IMR-90 (cell line): ENCODE data around the gene LUZP2. TPM values are rescaled to one million over a fixed set of nuclear protein-coding genes. Genes with fewer than 3 reads are reported as not detected.

Source experiments
- ATAC-seq: fragments of 200-7000 bp; cut with Tn5 transposase; 2 replicates; pipeline ENCODE4 v1.9.1; 2020; ENCODE audit warnings: low read depth, mild to moderate bottlenecking, moderate library complexity
- BruUV-seq: library from RNA; stranded (reverse); fragments of 400-500 nt; replicated peaks from 2 replicates; lab custom pipeline; 2021; lab: Mats Ljungman, UMichigan
- CTCF ChIA-PET: fragments of 300-600 bp; formaldehyde crosslinking; extraction: SDS; loops from one replicate; lab custom pipeline; 2021; ENCODE audit warnings: antibody characterized with exemption; lab: Yijun Ruan, JAX
- POLR2A ChIA-PET: fragments of 300-600 bp; sonication (Branson Sonifier 250); formaldehyde crosslinking; loops from one replicate; lab custom pipeline; 2022; ENCODE audit warnings: antibody characterized with exemption; ENCODE audit not compliant: unreplicated experiment; lab: Charles Lee
- DNase-seq: peaks from one replicate; pipeline ENCODE4 v3.0.0; 2013
- H2AFZ ChIP-seq: replicated peaks from 2 replicates; pipeline ENCODE3; 2013; ENCODE audit warnings: low read length, mild to moderate bottlenecking; ENCODE audit not compliant: poor library complexity
- H2AK5ac ChIP-seq: 2 replicates; pipeline ENCODE4 v1.6.1; 2013; ENCODE audit warnings: low read depth, low read length, inconsistent platforms
- H2AK9ac ChIP-seq: replicated peaks from 2 replicates; pipeline ENCODE3; 2013; ENCODE audit warnings: mild to moderate bottlenecking, low read depth, low read length, moderate library complexity; ENCODE audit not compliant: poor library complexity
- H2BK120ac ChIP-seq: 2 replicates; pipeline ENCODE4 v1.6.1; 2013; ENCODE audit warnings: low read depth, low read length, inconsistent platforms
- H2BK15ac ChIP-seq: 3 replicates; pipeline ENCODE4 v1.6.1; 2013; ENCODE audit warnings: low read depth, low read length, inconsistent platforms
- H2BK20ac ChIP-seq: 2 replicates; pipeline ENCODE4 v1.6.1; 2013; ENCODE audit warnings: low read depth, mild to moderate bottlenecking, inconsistent platforms, low read length, moderate library complexity
- H2BK5ac ChIP-seq: 2 replicates; pipeline ENCODE4 v1.6.1; 2013; ENCODE audit warnings: mild to moderate bottlenecking, low read depth, low read length, inconsistent platforms; ENCODE audit not compliant: poor library complexity, severe bottlenecking
- H3K14ac ChIP-seq: replicated peaks from 2 replicates; pipeline ENCODE4 v1.6.1; 2013; ENCODE audit warnings: low read depth, low read length, inconsistent platforms
- H3K18ac ChIP-seq: 2 replicates; pipeline ENCODE4 v1.6.1; 2013; ENCODE audit warnings: low read depth, low read length, control low read depth
- H3K23ac ChIP-seq: 2 replicates; pipeline ENCODE4 v1.6.1; 2013; ENCODE audit warnings: low read depth, low read length, inconsistent platforms
- H3K27ac ChIP-seq: 2 replicates; pipeline ENCODE4 v1.5.1; 2013; ENCODE audit warnings: mild to moderate bottlenecking, control low read depth, low read length; ENCODE audit not compliant: insufficient read depth
- H3K27me3 ChIP-seq: 2 replicates; pipeline ENCODE4 v1.6.1; 2013; ENCODE audit warnings: low read length; ENCODE audit not compliant: control insufficient read depth, insufficient read depth
- H3K36me3 ChIP-seq: 2 replicates; pipeline ENCODE4 v1.6.1; 2013; ENCODE audit warnings: low read length, mixed read lengths; ENCODE audit not compliant: control insufficient read depth, insufficient read depth
- H3K4ac ChIP-seq: 2 replicates; pipeline ENCODE4 v1.6.1; 2013; ENCODE audit warnings: low read depth, low read length, inconsistent platforms
- H3K4me1 ChIP-seq: 2 replicates; pipeline ENCODE4 v1.6.1; 2013; ENCODE audit warnings: low read length, mixed read lengths; ENCODE audit not compliant: control insufficient read depth, insufficient read depth
- H3K4me2 ChIP-seq: 2 replicates; pipeline ENCODE4 v1.6.1; 2013; ENCODE audit warnings: low read depth, mild to moderate bottlenecking, control low read depth, low read length, moderate library complexity
- H3K4me3 ChIP-seq: 2 replicates; pipeline ENCODE4 v1.5.1; 2013; ENCODE audit warnings: low read depth, mild to moderate bottlenecking, control low read depth, low read length, moderate library complexity; ENCODE audit not compliant: insufficient read depth
- H3K56ac ChIP-seq: 2 replicates; pipeline ENCODE4 v1.6.1; 2013; ENCODE audit warnings: low read length, inconsistent platforms; ENCODE audit not compliant: insufficient read depth; ENCODE audit errors: extremely low read depth
- H3K79me1 ChIP-seq, 2 experiments: 2 replicates each; pipeline ENCODE4 v1.6.1; 2013; ENCODE audit warnings: low read length in 2 of 2, inconsistent platforms in 1 of 2, low read depth in 1 of 2
- H3K9ac ChIP-seq: 2 replicates; pipeline ENCODE4 v1.6.1; 2013; ENCODE audit warnings: low read depth, low read length, control low read depth
- H3K9me1 ChIP-seq: 2 replicates; pipeline ENCODE4 v1.6.1; 2013; ENCODE audit warnings: low read length, inconsistent platforms; ENCODE audit not compliant: insufficient read depth
- H3K9me3 ChIP-seq: 2 replicates; pipeline ENCODE4 v1.6.1; 2013; ENCODE audit warnings: low read length; ENCODE audit not compliant: control insufficient read depth, insufficient read depth
- H4K20me1 ChIP-seq: 2 replicates; pipeline ENCODE4 v1.6.1; 2013; ENCODE audit warnings: low read length, inconsistent platforms; ENCODE audit not compliant: insufficient read depth
- H4K5ac ChIP-seq: 2 replicates; pipeline ENCODE4 v1.6.1; 2013; ENCODE audit warnings: mild to moderate bottlenecking, low read depth, low read length, control low read depth
- H4K8ac ChIP-seq, 2 experiments: 2 replicates each; pipeline ENCODE4 v1.6.1; 2013; ENCODE audit warnings: low read depth in 2 of 2, low read length in 2 of 2, control low read depth in 1 of 2, inconsistent platforms in 1 of 2
- H4K91ac ChIP-seq: 2 replicates; pipeline ENCODE4 v1.6.1; 2013; ENCODE audit warnings: low read depth, low read length, inconsistent platforms; ENCODE audit not compliant: insufficient read depth
- BHLHE40 ChIP-seq: fragments of 150-350 bp; IDR thresholded peaks from 2 replicates; pipeline ENCODE4 v1.6.1; 2016; ENCODE audit warnings: mild to moderate bottlenecking, low read depth, low read length
- POLR2A ChIP-seq: IDR thresholded peaks from 2 replicates; pipeline ENCODE4 v1.6.1; 2012; ENCODE audit warnings: mild to moderate bottlenecking, low read depth, low read length
- RAD21 ChIP-seq: IDR thresholded peaks from 2 replicates; pipeline ENCODE4 v1.6.1; 2012; ENCODE audit warnings: low read length, improper control_type of control experiment
- WGBS, 2 experiments: methylation state at CpG; one replicate each; pipeline versions ENCODE4 v1.1.5 to v1.1.7; 2013; ENCODE audit warnings: missing lambda C conversion rate in 2 of 2; ENCODE audit not compliant: insufficient read length in 1 of 2; ENCODE audit errors: extremely low coverage in 2 of 2; 5-methylcytosine and 5-hydroxymethylcytosine counted together
- dilution Hi-C: fragments of 300-500 bp; cut with HindIII; formaldehyde crosslinking; loops from one replicate; pipeline ENCODE4 v1.14.3; 2018; ENCODE audit warnings: low sequenced_read_pairs; ENCODE audit not compliant: unreplicated experiment
- in situ Hi-C: fragments of 300-500 bp; cut with MboI; formaldehyde crosslinking; loops from 3 replicates; pipeline ENCODE4 v1.14.3; 2019; ENCODE audit warnings: low sequenced_read_pairs, inconsistent platforms, mixed read lengths
- intact Hi-C: fragments of 100-400 bp; cut with micrococcal nuclease; formaldehyde crosslinking; loops from 2 replicates; pipeline ENCODE4 v1.10.0; 2022
- polyA plus RNA-seq, 3 experiments: library from polyadenylated mRNA; depleted of rRNA; stranded (reverse); fragments of >200 nt; gene quantifications; 2 replicates each; pipeline ENCODE4 v1.2.3, GENCODE V29; 2012; ENCODE audit warnings: low replicate concordance in 1 of 3
- total RNA-seq: library from RNA; depleted of rRNA; stranded (reverse); fragments of >200 nt; gene quantifications from 2 replicates; pipeline ENCODE4 v1.2.3, GENCODE V29; 2012

Gene LUZP2
- total and polyA plus RNA-seq, 2 of the 4 experiments (the other 2 are of a cell fraction) = 0.89 to 2.0 TPM

DNA sequence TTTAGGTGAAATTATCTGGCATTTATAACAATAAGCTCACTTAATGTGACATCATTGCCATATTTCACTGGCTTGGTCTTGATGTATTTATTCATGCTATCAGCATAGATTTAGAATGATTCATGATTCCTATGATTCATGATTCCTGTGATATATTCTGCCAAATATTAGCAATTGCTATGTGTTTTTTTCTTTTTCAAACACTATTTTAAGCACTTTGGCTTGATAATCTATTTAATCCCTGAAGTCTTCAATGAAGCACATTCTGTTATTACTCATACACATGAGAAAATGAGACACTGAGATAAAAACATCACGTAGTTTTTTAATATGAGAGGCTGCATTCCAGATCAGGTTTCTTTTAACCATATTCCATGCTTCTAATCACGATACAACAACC, 78.5 kb downstream of the LUZP2 start:
- H3K14ac ChIP-seq = no peak overlapping the region
- CTCF ChIA-PET = no interaction called here
- no peak overlapping the region for H2BK15ac ChIP-seq
- H4K8ac ChIP-seq = no peak overlapping the region
- no peaks in the 10 kb centered on the region for H3K9me3 ChIP-seq
- H2AFZ ChIP-seq = no peak overlapping the region
- no peak overlapping the region for H2BK20ac ChIP-seq
- H4K20me1 ChIP-seq = no peaks in the 10 kb centered on the region
- no peak overlapping the region for H3K4me2 ChIP-seq
- no peak overlapping the region for H4K5ac ChIP-seq
- in situ Hi-C loops = no loop called here
- H3K4me1 ChIP-seq = no peaks in the 10 kb centered on the region
- H3K9ac ChIP-seq = no peak overlapping the region
- H3K23ac ChIP-seq = no peak overlapping the region
- H2BK5ac ChIP-seq = peak overlapping the region; percentile 24
- peak; percentile 75 for DNase-seq
- no peak overlapping the region for H3K56ac ChIP-seq
- POLR2A ChIA-PET = no interaction called here
- H3K4ac ChIP-seq = no peak overlapping the region
- BruUV-seq = no TSS peak
- no peak overlapping the region for H3K27ac ChIP-seq
- dilution Hi-C loops = no loop called here
- H3K4me3 ChIP-seq = no peak overlapping the region
- peak; percentile 48; the same call in 1 of the 2 replicates for ATAC-seq
- no peaks in the 10 kb centered on the region for H3K9me1 ChIP-seq
- TF ChIP-seq POLR2A (no peak), BHLHE40 (no peak), RAD21 (no peak)
- no peaks in the 10 kb centered on the region for H3K36me3 ChIP-seq
- WGBS, 2 experiments = no CpG with 5 or more reads among the region's 2 CpGs
- H4K91ac ChIP-seq = no peak overlapping the region
- H3K79me1 ChIP-seq = no peaks in the 10 kb centered on the region
- H2BK120ac ChIP-seq = no peak overlapping the region
- intact Hi-C loops = no loop called here
- no peak overlapping the region for H2AK9ac ChIP-seq
- H3K18ac ChIP-seq = no peak overlapping the region
- H2AK5ac ChIP-seq = no peak overlapping the region
- H3K27me3 ChIP-seq = no peaks in the 10 kb centered on the region
